COR-L47 (cell line): Measurements from ENCODE around the gene SRP9.
A peak's percentile ranks its signal among the peaks of the same experiment; 100 is the strongest.
"Not testable (repeated sequence)": the region's sequence is repeated elsewhere in the genome, so short reads cannot be mapped to it uniquely, and the experiment has no call there.

Source experiments
- DNase-seq: peaks from one replicate; lab custom pipeline; 2025; lab: John Stamatoyannopoulos, UW

Gene SRP9

DNA sequence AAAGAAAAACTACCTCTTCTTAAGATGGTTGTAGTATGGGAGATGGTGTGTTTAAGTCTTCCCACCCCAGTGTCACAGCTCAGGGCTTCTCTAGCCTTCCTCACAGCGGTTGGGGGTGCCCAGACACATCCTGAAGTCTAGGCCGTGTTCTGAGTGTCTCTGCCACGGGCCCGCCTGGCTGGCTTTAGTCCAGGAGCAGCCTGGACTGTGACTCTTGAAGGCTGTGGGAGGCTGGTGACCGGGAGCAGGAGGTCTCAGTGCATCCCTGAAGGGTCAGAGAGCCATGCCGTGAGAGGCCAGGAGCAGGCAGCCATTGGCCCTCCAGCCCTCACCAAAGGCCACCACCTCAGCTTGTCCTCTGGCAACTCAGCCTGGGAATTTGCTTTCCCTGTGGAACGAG, 36.8 kb downstream of the SRP9 start:
- no peak for DNase-seq

DNA sequence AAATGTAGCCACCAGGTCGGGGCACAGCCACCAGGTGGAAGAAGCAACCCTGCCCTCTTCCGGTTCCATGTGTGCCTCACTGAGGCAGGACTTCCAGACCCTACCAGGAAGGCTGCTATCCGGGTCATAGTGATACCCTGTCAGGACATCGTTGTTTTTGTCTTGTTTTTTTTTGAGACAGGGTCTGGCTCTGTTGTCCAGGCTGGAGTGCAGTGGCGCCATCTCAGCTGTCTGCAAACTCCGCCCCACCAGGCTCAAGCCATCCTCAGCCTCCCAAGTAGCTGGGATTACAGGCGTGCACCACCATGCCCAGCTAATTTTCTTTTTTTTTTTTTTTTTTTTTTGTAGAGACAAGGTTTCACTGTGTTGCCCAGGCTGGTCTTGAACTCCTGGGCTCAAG, 37.5 kb downstream of the SRP9 start:
- not testable (repeated sequence) for DNase-seq

DNA sequence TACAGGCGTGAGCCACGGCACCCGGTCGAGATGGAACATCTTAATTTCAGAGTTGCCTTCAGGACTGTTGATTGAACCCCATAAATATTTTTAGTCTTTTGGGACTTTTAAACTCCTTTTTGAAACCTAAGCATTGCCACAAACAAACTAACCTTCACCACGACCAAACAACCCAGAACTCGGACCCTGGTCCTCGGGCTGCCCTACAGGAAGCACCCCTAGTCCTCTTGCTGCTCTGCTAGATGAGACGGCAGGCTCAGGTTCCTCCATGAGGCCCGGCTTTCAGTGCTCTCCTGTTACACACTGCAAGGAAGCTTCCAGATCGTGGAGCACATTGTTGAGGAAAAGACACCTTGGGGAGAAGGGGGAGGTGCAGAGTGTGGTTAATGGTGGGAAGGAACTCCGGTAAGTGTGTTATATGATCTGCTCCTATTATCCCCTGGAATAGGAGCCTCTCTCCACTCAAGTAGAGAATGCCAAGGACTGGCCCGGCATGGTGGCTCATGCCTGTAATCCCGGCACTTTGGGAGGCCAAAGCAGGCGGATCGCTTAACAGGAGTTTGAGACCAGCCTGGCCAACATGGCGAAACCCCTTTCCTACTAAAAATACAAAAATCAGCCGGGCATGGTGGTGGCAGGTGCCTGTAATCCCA, 38.0 kb downstream of the SRP9 start:
- no peak for DNase-seq

DNA sequence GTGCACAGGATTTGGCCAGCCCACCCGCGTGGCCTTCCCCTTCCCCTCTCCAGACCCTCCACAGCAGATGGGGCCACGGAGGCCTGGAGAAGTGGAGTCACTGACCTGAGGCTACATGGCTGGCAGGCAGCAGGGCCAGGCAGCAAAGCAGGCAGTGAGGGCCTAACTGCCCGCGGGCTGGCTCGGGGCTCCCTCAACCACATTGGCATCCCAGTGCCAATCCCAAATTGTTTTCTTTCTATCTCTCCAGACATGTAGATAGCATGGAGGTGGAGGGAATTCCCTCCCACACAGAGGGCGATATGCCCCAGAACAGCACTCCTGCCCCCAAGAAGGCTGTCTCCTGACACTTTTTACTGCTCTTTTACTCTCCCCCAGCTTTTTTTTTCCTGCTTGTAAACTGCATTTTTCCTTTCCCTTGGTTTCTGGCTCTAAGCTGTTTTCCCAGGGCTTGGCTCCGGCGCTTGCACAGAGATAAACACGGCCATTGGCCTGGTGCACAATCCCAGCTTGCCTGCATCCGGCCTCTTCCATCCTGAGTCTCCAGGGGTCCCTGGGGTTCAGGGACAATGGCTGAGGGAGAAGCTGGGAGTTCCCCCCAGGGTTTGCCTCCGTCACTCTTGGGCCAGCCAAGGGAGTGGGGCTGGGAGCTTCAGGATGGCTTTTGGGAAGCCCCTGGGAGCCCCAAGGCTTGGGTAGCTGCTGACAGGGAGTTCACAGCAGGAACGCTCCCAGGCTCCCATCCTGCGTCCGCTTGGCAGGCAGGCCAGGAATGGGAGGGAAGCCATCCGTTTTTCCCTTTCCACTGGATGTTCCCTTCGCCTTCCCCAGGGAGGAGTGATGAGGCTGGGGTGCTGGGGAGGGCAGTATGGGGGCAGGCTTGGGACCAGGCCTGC, 39.3 kb downstream of the SRP9 start:
- no peak for DNase-seq

DNA sequence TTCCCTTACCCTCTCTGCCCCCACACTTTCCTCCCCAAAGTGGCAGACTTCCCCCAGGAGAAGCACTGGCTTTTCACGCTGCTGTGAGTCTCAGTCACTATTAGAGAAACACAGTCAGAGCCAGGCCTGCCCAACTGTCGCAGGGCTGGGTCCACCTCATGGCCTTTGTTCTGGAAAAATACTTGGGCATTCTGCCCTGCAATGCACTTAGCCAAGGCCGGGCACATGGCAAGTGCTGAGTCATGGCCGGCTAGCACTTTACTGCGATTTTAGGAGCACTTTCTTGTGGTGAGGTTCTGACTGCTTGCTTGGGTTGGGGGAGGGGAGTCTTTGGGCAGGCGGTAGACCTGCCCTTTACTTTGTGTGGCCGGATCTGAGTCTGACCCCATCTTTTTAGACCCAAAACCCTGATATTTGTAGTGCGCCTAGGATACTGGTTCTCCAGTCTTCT, 40.0 kb downstream of the SRP9 start:
- no peak for DNase-seq

DNA sequence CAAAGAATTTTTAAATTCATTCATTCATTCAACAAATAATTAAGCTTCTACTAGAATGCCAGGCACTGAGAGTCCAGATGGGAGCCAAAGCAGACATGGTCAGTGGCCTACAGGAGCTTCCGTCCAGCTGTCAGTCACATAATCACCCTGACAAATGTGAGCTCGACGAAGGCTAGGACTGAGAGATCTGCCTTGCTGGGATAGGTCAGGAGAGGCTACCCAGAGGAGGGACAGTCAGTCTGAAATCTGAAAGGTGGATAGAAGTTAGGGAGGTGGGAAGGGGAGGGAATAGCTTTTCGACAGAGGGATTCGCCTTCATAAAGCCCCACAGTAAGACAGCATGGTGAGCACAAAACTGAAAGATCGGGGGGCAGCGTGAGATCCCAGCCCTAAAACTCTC, 40.6 kb downstream of the SRP9 start:
- no peak for DNase-seq

DNA sequence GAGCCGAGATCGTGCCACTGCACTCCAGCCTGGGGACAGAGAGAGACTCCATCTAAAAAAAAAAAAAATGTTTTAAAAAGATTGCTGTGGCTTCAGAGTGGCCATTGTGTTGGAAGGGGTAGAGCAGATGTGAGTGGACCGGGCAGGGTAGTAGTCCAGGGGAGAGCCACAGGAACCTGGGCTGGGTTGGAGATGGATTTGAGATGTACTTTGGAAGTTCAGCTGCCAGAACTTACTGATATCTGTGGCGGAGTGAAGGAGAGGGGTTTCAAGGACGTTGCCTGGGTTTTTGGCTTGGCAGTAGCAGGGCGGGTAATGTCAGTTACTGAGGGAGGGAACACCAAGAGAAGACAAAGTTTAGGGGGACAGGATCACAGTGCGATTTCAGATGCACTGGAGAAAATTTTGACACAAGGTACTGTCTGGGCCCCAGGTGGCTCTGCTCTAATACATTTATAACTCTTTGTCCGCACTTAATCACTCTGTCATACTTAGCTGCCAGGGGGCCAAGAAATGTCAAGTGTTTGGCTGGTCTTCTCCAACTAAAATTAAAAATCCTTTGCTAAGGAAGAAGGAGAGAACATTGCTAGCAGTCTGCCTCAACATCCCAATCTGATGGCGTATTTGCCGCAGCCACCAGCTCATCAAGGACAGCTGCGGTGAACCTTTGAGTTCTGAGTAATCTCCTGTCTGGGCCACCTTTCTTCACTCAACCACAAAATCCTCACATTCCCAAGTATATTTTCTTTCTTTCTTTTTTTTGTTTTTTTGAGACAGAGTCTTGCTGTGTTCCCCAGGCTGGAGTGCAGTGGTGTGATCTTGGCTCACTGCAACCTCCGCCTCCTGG, 41.9 kb downstream of the SRP9 start:
- no peak for DNase-seq

DNA sequence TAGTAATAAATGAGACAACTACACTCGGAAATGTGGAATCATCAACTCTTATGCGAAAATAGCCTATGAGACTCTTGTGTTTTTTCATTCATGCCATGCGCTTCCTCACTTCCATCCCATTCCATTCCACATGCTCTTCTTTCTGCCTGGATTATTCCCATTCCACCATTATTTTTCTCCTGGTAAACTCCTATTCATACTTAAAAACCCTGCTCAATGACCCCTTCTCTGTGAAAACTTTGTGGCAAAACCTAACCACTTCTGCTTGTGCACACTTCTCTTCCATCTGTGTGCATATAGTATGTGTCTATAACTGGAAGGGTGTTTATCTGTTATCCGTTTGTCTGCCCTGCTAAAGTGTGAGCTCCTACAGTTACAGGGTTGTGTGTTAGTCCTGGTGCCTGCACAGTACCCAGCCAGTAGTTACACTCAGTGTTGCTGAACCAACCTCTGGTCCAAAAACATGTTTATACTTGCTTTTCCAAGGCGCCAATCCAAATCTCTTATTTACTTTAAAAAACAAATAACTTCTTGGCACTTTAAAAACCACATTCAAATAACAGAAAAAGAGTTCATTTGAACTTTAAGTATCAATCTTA, 43.0 kb downstream of the SRP9 start:
- DNase-seq: no peak

DNA sequence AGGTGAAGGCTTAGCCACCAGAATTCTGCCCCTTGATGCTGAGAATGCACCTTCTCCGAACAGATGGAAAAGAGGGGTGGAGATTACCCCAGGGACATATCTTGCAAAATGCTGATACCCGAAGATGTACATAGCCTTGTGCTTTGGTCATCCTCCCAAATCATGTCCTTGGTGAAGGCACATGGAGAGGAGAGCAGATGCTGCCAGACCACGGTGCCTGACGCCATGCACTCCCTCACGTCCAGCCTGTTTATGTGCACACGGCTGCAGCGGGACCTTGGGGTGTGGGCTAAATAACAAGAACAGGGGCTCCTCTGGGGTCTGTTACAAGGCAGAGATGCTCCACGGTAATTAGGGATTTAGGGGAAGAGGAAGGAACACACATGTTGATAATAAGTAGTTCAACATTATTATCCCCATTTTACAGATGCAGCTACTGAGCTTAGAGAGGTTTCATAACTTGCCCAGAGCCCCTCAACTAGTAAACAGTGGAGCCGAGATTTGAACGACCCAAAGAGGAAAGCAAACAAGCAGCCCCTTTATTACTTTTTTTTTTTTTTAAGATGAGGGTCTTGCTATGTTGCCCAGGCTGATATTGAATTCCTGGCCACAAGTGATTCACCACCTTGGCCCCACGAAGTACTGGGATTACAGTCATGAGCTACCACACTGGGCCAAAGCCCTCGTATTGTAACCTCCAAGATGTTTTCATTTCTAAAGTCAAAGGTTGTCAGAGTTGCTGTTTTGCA, 45.2 kb downstream of the SRP9 start:
- no peak for DNase-seq

DNA sequence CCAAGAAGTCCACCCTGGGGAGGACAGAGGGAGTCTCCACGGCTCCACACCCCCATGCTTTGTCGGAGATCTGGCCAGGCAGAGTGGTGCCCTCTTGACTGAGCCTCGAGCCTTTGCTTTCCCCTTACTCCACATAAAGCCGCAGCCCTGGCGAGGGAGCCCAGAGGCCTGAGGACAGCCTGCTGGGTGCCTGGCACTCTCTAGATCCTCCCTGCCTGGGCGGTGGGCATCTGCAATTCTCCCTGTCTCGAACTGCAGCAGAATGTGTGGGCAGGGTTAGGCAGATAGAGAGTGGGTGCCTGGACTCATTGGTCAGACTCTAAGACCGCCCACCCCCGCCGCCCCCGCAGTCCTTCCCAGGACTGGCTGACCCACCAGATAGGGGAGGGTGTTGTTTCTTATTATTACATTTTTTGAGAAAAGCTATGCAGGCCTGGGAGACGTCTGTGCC, 46.2 kb downstream of the SRP9 start:
- DNase-seq: no peak

DNA sequence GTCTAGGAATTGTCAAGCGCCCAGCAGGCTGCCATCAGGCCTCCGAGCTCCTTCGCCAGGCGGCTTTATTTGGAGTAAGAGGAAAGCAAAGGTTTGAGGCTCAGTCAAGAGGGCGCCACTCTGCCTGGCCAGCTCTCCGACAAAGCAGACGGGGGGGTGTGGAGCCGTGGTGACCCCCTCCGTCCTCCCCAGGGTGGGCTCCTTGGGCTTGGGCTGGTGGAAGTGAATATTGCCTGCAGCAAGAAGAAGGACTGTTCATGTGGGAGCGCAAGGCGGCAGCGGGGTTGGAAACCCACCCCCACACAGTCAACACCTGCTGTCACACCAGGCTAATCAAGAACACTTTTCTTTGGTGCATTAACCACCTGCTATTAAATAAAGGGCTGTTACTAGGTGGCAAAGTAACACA, 46.9 kb downstream of the SRP9 start:
- peak; percentile 86 for DNase-seq

DNA sequence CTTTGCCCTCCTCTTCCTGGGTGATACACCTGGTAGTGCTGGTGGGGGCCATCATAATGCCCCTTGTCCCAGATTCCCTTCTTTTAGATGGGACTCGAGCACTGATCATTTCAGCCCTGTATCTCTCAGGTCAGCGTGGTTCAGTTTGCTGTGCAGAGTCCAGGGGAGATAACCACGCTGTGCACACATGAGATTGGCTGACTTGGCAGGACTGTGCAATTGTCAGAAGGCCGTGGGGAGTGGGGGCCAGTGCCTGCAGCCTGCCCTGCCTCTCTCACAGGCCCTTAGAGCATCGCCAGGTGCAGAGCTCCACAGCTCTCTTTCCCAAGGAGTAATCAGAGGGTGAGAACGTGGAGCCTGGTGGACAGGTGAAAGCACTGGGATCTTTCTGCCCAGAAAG, 47.5 kb downstream of the SRP9 start:
- peak; percentile 73 for DNase-seq

DNA sequence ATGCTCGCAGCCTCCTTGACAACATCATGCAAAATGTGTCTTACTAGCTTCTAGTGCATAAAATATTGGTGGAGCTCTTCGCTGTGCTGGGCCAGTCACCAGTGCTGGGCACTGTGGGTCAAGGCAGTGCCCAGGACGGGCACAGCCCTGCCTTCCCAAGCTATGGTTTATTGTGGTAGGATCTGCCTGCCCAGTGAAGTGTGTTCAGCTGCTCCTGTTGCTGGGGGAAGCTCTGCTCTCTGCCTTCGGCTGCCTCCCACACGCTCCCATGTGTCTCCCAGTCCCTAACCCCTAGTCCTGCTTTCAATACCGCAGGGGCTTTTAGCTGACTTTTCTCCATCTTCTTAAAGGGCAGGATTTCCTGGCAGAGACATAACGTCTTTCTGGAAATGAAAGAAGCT, 48.0 kb downstream of the SRP9 start:
- DNase-seq: peak; percentile 22

DNA sequence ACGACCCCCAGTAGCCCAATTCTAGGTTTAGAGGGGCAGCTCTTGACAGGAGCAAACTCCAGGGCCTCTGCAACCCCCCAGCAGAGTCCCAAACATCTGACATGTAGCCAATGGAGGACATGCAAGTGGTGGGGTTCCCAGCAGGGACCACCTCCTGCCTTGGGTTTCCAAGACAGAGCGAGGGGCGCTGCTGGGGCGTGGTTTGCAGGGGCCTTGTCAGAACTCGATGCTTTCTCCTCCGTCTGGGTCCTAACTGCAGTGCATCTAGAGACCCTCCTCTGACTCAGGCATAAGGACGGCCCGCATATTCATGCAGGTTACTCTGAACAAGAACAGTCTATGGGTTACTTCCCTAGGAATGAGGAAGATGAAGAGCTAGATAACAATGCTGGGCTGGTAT, 49.5 kb downstream of the SRP9 start:
- DNase-seq: no peak

DNA sequence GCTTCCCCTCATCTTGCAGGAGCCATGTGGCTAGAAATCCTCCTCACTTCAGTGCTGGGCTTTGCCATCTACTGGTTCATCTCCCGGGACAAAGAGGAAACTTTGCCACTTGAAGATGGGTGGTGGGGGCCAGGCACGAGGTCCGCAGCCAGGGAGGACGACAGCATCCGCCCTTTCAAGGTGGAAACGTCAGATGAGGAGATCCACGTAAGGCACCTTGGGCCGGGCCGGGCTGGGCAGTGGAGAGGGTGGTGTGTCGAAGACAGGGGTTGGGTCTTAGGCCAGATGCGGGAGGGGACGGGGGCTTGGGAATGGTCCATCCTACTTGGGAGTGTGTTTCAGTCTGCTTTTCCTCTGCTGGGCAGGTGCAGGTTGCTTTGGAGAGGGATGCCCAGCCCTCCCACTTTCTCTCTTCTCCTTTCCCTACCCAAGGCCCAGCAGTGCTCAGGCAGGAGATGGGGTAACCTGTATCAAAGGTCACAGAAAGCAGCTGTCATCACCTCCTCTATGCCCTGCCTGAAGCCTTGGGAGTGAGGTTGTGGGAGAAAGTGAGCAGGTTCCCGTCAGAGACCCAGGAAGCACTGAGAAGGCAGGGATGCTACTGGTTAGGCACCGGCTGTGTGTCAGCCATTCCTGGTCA, 51.2 kb downstream of the SRP9 start:
- no peak for DNase-seq

DNA sequence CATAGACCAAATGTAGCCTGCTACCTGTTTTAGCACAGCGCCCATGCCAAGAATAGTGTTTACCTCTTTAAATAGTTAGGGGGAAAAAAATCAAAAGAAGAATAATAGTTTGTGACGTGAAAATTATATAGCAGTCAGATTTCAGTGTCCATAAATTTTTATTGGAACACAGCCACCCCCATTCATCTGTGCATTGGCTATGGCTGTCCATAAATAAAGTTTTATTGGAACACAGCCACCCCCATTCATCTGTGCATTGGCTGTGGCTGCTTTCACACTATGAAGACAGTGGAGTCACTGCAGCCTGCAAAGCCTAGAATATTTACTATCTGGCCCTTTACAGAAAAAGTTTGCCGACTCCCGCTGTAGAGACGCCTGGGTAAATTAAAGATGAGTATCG, 53.2 kb downstream of the SRP9 start:
- DNase-seq: no peak

DNA sequence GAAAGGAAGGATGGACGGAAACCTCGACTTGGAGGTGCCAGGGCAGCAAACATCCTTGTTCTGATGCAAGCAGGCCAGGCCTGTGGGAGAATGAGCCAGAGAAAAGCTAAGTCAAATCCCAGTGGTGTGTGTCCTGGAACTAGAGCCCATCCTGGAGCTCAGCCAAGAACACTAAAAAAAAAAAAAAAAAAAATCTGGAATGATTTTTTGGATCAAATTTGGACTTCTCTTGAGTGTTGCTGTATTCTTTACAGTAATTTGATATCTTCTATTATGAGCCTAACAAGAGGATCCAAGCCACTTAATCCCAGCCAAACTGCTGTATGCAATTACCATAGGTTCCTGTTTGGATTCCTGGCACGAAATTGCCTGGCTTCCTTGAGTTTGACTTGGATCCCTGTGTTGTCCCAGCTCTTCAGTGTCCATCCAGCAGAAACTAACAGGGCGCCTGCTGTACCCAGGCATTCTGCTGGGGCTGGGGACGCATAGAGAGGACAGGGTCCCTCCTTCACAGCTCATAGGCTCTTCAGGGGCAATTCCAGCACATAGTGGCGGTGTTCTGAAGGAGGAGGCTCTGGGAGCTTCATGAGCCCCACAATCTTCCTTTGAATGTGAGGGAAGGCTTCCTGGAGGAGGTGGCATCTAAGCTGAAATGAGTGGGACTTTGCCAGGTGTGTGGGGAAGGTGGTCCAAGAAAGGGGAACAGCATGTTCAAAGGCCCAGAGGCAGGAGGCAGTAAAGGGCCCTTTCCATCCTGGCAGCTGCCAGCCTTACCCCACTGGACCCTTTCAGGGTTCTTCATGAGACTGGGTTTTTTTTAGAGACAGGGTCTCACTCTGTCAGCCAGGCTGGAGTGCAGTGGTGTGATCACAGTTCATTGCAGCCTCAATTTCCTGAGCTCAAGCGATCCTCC, 57.0 kb downstream of the SRP9 start:
- peak; percentile 67 for DNase-seq

DNA sequence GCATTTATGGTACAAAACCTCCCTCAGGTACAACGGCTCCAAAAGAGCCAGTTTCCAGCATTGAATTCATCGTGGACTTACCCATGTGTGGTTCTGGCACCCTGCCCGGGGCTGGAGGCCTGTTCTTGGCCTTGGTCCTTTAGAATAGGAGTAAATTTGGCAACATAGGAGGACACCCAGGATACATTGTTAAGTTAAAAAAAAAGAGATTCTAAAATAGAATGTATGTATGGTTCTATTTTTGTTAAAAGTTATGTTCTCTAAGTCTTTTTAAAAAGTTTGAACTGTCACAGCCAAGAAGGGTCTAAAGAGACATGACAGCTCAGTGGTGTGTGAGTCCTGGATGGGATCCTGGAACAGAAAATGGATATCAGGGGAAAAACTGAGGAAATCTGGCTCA, 58.2 kb downstream of the SRP9 start:
- no peak for DNase-seq

DNA sequence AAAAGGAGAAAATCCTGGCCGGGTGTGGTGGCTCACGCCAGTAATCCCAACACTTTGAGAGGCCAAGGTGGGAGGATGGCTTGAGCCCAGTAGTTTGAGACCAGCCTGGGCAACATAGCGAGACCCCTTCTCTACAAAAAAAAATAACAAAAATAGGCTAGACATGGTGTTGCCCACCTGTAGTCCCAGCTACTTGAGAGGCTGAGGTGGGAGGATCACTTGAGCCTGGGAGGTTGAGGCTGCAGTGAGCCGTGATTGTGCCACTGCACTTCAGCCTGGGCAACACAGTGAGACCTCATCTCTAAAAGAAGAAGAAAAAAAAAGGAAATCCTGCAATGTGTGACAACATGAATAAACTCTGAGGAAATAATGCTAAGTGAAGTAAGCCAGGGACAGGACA, 58.7 kb downstream of the SRP9 start:
- not testable (repeated sequence) for DNase-seq

DNA sequence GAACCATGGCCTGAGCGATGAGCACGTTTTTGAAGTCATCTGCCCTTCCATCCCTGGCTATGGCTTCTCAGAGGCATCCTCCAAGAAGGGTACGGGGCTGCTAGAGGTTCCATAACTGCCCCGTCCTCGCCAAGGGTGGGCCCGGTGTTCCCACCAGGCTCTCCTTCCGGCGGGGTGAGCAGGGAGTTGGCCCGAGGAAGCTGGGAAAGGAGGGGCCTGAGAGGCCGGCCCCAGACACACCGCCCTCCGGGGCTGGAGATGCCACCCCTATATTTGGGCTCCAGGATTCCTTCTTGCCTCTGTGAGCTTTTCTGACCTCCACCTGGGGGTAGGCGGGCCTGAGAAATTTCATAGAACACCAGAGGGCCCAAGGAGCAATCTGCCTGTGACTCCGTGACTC, 61.2 kb downstream of the SRP9 start:
- no peak for DNase-seq
